Inflammatory macrophage (primary cell): ENCODE measurements around the gene MGP.

ENCODE experiments used
- DNase-seq, 2 donors: peaks; one replicate each; pipeline ENCODE4 v3.0.0-alpha.2; 2020 to 2022

The MGP gene

GRCh38 chr12:14854586-14855183, 31.0 kb downstream of the MGP start:
- DNase-seq = no peak

- DNase-seq = no peak
These were observed 31.7 kb downstream of the MGP start for GRCh38 chr12:14853961-14854360.

DNA sequence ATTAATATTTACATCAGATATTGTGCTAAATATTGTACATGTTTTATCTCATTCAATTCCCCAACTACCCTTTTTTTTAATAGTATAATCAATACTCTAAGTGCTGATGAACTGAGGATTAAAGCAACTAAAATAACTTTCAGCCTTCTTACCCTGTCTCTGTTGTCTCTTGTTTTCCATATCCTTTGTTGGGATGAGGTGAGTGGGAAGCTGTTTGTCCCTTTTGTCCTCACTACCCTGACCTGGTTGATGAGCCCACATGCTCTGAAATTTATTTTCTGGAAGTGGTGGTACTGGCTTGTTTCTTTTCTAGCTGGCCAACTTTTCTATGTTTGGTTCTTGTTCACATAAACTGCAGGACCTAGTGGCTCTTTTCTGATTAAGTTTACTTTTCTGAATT, 32.8 kb downstream of the MGP start:
- DNase-seq = no peak

DNA sequence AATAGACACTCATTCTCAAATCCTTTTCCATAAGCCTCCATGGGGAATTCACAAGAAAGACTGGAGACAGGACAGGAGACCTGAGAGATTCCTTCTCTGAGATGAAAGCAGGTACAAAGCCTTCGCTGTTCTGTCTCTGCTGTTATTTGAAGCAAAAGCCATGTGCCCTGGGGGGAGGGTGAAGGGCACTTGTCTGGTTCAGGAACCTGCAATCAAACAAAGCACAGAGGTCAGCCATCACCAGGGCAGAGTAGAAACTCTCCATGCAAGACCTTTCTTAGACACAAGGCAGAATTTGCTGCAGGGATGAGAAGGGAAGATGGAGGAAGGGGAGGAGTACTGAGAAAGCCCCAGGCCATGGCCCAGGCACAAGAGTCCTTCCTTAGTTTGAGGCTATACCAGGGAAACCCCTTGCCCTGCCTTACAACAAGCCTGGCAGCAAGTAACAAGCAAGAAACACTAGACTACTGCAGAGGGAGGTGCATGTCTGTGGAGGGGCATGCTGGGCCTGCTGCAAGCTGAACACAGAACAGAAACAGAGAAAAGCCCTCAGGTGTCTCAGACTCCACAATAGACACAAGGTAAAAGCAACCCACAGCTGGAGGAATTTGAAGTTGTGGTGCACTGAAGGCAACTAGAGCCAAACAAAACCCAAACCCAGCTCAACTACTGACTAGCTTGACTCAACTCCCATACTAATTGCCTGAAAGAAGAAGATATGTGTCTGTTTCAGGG, 34.6 kb downstream of the MGP start:
- DNase-seq = no peak

- DNase-seq = no peak
These were observed 36.0 kb downstream of the MGP start for GRCh38 chr12:14849661-14850060.

GRCh38 chr12:14846876-14847580, 38.6 kb downstream of the MGP start:
- DNase-seq = no peak

GRCh38 chr12:14846042-14846587, 39.5 kb downstream of the MGP start:
- peak; percentile 50 to 56 for DNase-seq

GRCh38 chr12:14845350-14845750, 40.3 kb downstream of the MGP start:
- peak; percentile 43 to 61 for DNase-seq

- no peak for DNase-seq
These were observed 41.3 kb downstream of the MGP start for GRCh38 chr12:14844401-14844800.

DNA sequence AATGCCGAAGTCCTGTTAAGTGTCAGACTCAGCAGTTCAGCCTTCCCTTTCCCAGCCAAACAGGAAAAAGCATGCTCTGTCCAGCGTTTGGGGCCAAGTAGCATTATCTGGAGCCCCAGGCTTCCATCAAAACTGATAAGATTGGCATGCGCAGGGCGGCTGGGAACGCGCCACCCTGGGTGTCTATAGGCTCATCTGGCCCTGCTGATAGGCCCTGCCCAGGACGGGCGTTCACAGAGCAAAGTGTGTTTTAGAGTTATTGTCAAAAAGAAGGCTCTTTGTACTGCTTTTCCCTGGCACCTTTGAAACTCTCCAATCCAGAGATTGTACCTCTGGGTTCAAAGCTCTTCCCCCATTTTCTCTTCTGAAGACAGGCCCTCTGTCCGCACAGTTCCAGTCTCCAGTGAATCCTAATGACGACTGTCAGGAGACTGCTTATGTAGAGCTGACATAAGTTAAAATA, 42.2 kb downstream of the MGP start, which contains the start of gene ART4:
Gene ART4 (minus strand): TSS at position 102 of the 463 bp plus-strand sequence. CDS start 413 bp downstream, outside the sequence.
- no peak for DNase-seq

GRCh38 chr12:14842315-14842714, 43.3 kb downstream of the MGP start:
- no peak for DNase-seq

DNA sequence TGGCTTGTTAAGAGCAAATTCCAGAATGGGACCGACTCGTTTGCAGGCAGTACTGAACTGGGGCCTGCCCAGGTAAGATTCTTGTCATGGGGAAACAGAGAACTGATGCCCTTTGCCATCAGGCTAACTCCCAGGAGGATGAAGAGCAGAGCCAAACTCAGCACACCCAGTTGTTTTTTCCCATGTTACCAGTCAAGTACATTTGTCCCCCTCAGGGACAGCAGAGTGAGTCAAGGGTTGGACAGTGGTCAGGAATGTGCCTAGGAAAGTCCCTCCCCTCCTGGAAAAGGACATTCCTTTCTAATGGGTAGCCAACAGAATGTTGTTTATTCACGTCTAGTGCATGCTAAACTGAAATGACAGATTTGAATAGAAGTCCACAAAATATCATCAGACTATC, 43.9 kb downstream of the MGP start:
- no peak for DNase-seq

GRCh38 chr12:14840616-14841015, 45.0 kb downstream of the MGP start:
- no peak for DNase-seq

GRCh38 chr12:14839262-14839661, 46.4 kb downstream of the MGP start:
- DNase-seq = no peak

- peak in 1 of 2 donors; percentile 13 for DNase-seq
These were observed 49.1 kb downstream of the MGP start for GRCh38 chr12:14836336-14837210.

DNA sequence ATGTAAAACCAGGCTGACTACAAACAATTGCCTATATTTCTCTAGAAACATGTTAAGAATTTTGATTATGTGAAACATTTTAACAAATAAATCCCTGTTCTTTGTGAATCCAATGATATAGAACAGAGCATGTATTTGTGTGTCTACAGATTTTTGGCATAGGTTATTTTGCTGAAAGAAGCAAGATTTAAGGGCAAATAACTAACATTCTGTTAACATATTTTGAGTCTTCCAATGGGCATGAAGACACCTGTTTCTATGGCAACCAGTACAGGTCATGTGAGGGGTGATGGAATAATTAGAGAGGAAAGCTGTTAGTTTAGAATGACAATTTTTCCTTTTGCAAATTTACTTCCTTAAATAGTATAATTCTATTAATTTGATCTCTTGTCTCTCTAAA, 51.1 kb downstream of the MGP start:
- no peak for DNase-seq

GRCh38 chr12:14833952-14834351, 51.7 kb downstream of the MGP start:
- no peak for DNase-seq

DNA sequence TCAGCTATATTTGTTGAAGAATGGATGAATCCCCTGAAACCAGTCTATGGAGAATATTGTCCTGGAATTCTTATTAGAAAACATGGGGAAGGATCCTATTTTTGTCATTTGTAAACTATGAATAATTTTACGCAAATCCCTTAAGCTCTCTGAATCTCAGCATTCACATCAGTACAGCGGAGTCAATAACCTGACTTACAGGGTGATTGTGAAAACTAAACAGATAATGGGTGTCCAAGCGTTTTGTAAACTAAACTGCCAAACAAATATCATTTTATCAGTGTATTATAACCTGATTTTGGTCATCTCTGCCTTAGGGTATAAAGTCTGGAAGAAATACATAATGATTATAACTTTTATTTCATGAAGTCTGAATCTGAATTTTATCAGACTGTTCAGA, 52.3 kb downstream of the MGP start:
- no peak for DNase-seq
